ENCODE data around the gene KCNK4. TPM values are rescaled to one million over a fixed set of nuclear protein-coding genes. Genes with fewer than 3 reads are reported as not detected.

The KCNK4 gene
- total and polyA plus RNA-seq, 2 of the 13 experiments (the other 11 are each of a cell fraction or from before 2014, with no cell fraction given), result not detected

- TF ChIP-seq ZBTB26 (CRISPR knock-in tag; IDR thresholded peaks at IDR 0.05; ENCODE audit: borderline replicate concordance) (no peak), NFYC (CRISPR knock-in tag; IDR thresholded peaks at IDR 0.05) (no peak), ZNF773 (CRISPR knock-in tag; IDR thresholded peaks at IDR 0.05; ENCODE audit: borderline replicate concordance) (no peak), CEBPB (IDR thresholded peaks at IDR 0.05; ENCODE audit: borderline replicate concordance, low read depth, low read length) (no peak), CREB1 (IDR thresholded peaks at IDR 0.05) (no peak), CREB1 (CRISPR knock-in tag; IDR thresholded peaks at IDR 0.05) (no peak), LRRFIP1 (CRISPR knock-in tag; conservative IDR thresholded peaks at IDR 0.05) (no peak), NAIF1 (CRISPR knock-in tag; IDR thresholded peaks at IDR 0.05; ENCODE audit: borderline replicate concordance) (no peak), SSRP1 (CRISPR knock-in tag; IDR thresholded peaks at IDR 0.05) (no peak), ZNF451 (CRISPR knock-in tag; IDR thresholded peaks at IDR 0.05) (no peak), HOXA3 (CRISPR knock-in tag; IDR thresholded peaks at IDR 0.05) (no peak), POLR2AphosphoS2 (IDR thresholded peaks at IDR 0.05; ENCODE audit: low read depth, low read length) (no peak), ZNF770 (CRISPR knock-in tag; IDR thresholded peaks at IDR 0.05) (no peak), ZNF3 (CRISPR knock-in tag; IDR thresholded peaks at IDR 0.05) (no peak), NCOR1 (IDR thresholded peaks at IDR 0.05; ENCODE audit: borderline replicate concordance, low read length) (no peak), IKZF4 (CRISPR knock-in tag; IDR thresholded peaks at IDR 0.05; ENCODE audit: borderline replicate concordance, low read depth, not compliant biosample characterization) (no peak), SMAD9 (CRISPR knock-in tag; IDR thresholded peaks at IDR 0.05) (no peak), ZNF335 (CRISPR knock-in tag; IDR thresholded peaks at IDR 0.05) (0 out of 2 replicates have a peak, but pooled peaks have one; percentile 38), ZMYM4 (CRISPR knock-in tag; IDR thresholded peaks at IDR 0.05) (no peak), ZBED4 (CRISPR knock-in tag; IDR thresholded peaks at IDR 0.05; ENCODE audit: borderline replicate concordance) (no peak), TAF1 (CRISPR knock-in tag; IDR thresholded peaks at IDR 0.05) (no peak)
Observed at GRCh38 chr11:64331569-64332371, 40.7 kb downstream of the KCNK4 start (continued).

Measured in HepG2 (cell line).